Measurements from ENCODE around the gene ARID1A.
A peak's percentile ranks its signal among the peaks of the same experiment; 100 is the strongest.
"Not testable (repeated sequence)": the region's sequence is repeated elsewhere in the genome, so short reads cannot be mapped to it uniquely, and the experiment has no call there.

Gene ARID1A

GRCh38 chr1:26697978-26698849 lies 2.4 kb downstream of the ARID1A start:
- peak; percentile 72 for DNase-seq (ENCODE audit: low read depth, low spot score)

GRCh38 chr1:26700711-26701110 lies 4.9 kb downstream of the ARID1A start:
- DNase-seq (ENCODE audit: low read depth, low spot score) = no peak

GRCh38 chr1:26701266-26701994 lies 5.6 kb downstream of the ARID1A start:
- DNase-seq (ENCODE audit: low read depth, low spot score) = no peak

- DNase-seq (ENCODE audit: low read depth, low spot score) = no peak
Observed at GRCh38 chr1:26701995-26702679, 6.3 kb downstream of the ARID1A start.

- no peak for DNase-seq (ENCODE audit: low read depth, low spot score)
Observed at GRCh38 chr1:26702680-26703038, 6.8 kb downstream of the ARID1A start.

GRCh38 chr1:26703478-26703877 lies 7.7 kb downstream of the ARID1A start:
- DNase-seq (ENCODE audit: low read depth, low spot score) = no peak

GRCh38 chr1:26704629-26705028 lies 8.8 kb downstream of the ARID1A start:
- no peak for DNase-seq (ENCODE audit: low read depth, low spot score)

- DNase-seq (ENCODE audit: low read depth, low spot score) = not testable (repeated sequence)
Observed at GRCh38 chr1:26705227-26705626, 9.4 kb downstream of the ARID1A start.

- DNase-seq (ENCODE audit: low read depth, low spot score) = no peak
Observed at GRCh38 chr1:26705788-26706311, 10.0 kb downstream of the ARID1A start.

GRCh38 chr1:26706315-26706714 lies 10.5 kb downstream of the ARID1A start:
- no peak for DNase-seq (ENCODE audit: low read depth, low spot score)

- DNase-seq (ENCODE audit: low read depth, low spot score) = no peak
Observed at GRCh38 chr1:26710811-26711210, 15.0 kb downstream of the ARID1A start.

GRCh38 chr1:26711777-26712176 lies 16.0 kb downstream of the ARID1A start:
- DNase-seq (ENCODE audit: low read depth, low spot score) = no peak

- DNase-seq (ENCODE audit: low read depth, low spot score) = no peak
Observed at GRCh38 chr1:26717017-26717491, 21.2 kb downstream of the ARID1A start.

GRCh38 chr1:26719205-26719604 lies 23.4 kb downstream of the ARID1A start:
- DNase-seq (ENCODE audit: low read depth, low spot score) = no peak

- DNase-seq (ENCODE audit: low read depth, low spot score) = no peak
Observed at GRCh38 chr1:26721669-26722355, 26.0 kb downstream of the ARID1A start.

GRCh38 chr1:26723013-26723991 lies 27.5 kb downstream of the ARID1A start:
- peak; percentile 83 for DNase-seq (ENCODE audit: low read depth, low spot score)

- no peak for DNase-seq (ENCODE audit: low read depth, low spot score)
Observed at GRCh38 chr1:26724118-26724517, 28.3 kb downstream of the ARID1A start.

- no peak for DNase-seq (ENCODE audit: low read depth, low spot score)
Observed at GRCh38 chr1:26724926-26725325, 29.1 kb downstream of the ARID1A start.

- not testable (repeated sequence) for DNase-seq (ENCODE audit: low read depth, low spot score)
Observed at GRCh38 chr1:26725904-26726303, 30.1 kb downstream of the ARID1A start.

GRCh38 chr1:26726784-26727183 lies 31.0 kb downstream of the ARID1A start:
- DNase-seq (ENCODE audit: low read depth, low spot score) = no peak

Measured in brain pericyte (primary cell).